OCI-LY7 (cell line): Measurements from ENCODE around the gene NAA30.

ENCODE experiments used
- CTCF ChIP-seq: fragments of 200-600 bp; sonication (generic); conservative IDR thresholded peaks from 2 replicates; pipeline ENCODE4 v1.5.1; 2014; ENCODE audit warnings: mild to moderate bottlenecking, antibody characterized with exemption, low read length, moderate library complexity, mixed read lengths
- EZH2phosphoT487 ChIP-seq: fragments of 200-600 bp; sonication (generic); IDR thresholded peaks from 2 replicates; pipeline ENCODE4 v1.6.1; 2018; ENCODE audit warnings: low read depth, borderline replicate concordance, mild to moderate bottlenecking, mixed run types, antibody characterized with exemption, low read length, moderate library complexity, mixed read lengths

- TF ChIP-seq CTCF (no peak), EZH2phosphoT487 (no peak)
These were observed 35.1 kb upstream of the NAA30 start for GRCh38 chr14:57355081-57355800.
